ENCODE data around the gene SPG21.

GRCh38 chr15:64985366-64986033 is 4.2 kb downstream of the SPG21 start:
- TF ChIP-seq POLR2AphosphoS5 (IDR thresholded peaks at IDR 0.05; ENCODE audit: low read depth, low read length) (no peak), TAF1 (IDR thresholded peaks at IDR 0.05; ENCODE audit: borderline replicate concordance, low read depth, low read length) (no peak)
